HEK293 (cell line): ENCODE measurements around the gene TBC1D19.

ENCODE experiments used
- GLI4 ChIP-seq: fragments of 450-650 bp; formaldehyde crosslinking; IDR thresholded peaks from 2 replicates; pipeline ENCODE4 v1.5.1; 2016; ENCODE audit warnings: missing biosample characterization, missing genetic modification characterization
- KLF10 ChIP-seq: fragments of 450-650 bp; IDR thresholded peaks from 2 replicates; pipeline ENCODE4 v1.5.1; 2018; ENCODE audit warnings: missing biosample characterization, mild to moderate bottlenecking, missing genetic modification characterization
- MEIS1 ChIP-seq: sonication (generic); formaldehyde crosslinking; IDR thresholded peaks from 2 replicates; pipeline ENCODE4 v1.8.1; 2022; ENCODE audit warnings: missing genetic modification reagents, mild to moderate bottlenecking, borderline replicate concordance
- SP7 ChIP-seq: fragments of 450-650 bp; formaldehyde crosslinking; IDR thresholded peaks from 2 replicates; pipeline ENCODE4 v1.5.1; 2016; ENCODE audit warnings: missing biosample characterization, missing genetic modification characterization
- TCF7L2 ChIP-seq: IDR thresholded peaks from 2 replicates; pipeline ENCODE4 v1.6.1; 2011; ENCODE audit warnings: low read depth, mild to moderate bottlenecking, inconsistent platforms, low read length, moderate library complexity, borderline replicate concordance
- TRIM28 ChIP-seq: IDR thresholded peaks from 2 replicates; pipeline ENCODE4 v1.6.1; 2011; ENCODE audit warnings: low read length, control low read depth, borderline replicate concordance
- ZBTB8A ChIP-seq: fragments of 450-650 bp; formaldehyde crosslinking; IDR thresholded peaks from 2 replicates; pipeline ENCODE4 v1.5.1; 2016; ENCODE audit warnings: missing biosample characterization, missing genetic modification characterization
- ZEB2 ChIP-seq: fragments of 450-650 bp; formaldehyde crosslinking; IDR thresholded peaks from 2 replicates; pipeline ENCODE4 v1.5.1; 2016; ENCODE audit warnings: missing biosample characterization, missing genetic modification characterization
- ZFP41 ChIP-seq: fragments of 450-650 bp; formaldehyde crosslinking; IDR thresholded peaks from 2 replicates; pipeline ENCODE4 v1.5.1; 2016; ENCODE audit warnings: missing biosample characterization, missing genetic modification characterization, borderline replicate concordance
- ZFP69B ChIP-seq: fragments of 450-650 bp; formaldehyde crosslinking; IDR thresholded peaks from 2 replicates; pipeline ENCODE4 v1.5.1; 2016; ENCODE audit warnings: missing biosample characterization, missing genetic modification characterization
- ZIC2 ChIP-seq: fragments of 450-650 bp; formaldehyde crosslinking; IDR thresholded peaks from 2 replicates; pipeline ENCODE4 v1.5.1; 2016; ENCODE audit warnings: missing biosample characterization, missing genetic modification characterization
- ZNF133 ChIP-seq: fragments of 450-650 bp; formaldehyde crosslinking; IDR thresholded peaks from 2 replicates; pipeline ENCODE4 v1.5.1; 2016; ENCODE audit warnings: missing biosample characterization, missing genetic modification characterization
- ZNF138 ChIP-seq: fragments of 450-650 bp; formaldehyde crosslinking; IDR thresholded peaks from 2 replicates; pipeline ENCODE4 v1.5.1; 2016; ENCODE audit warnings: missing biosample characterization, missing genetic modification characterization, borderline replicate concordance
- ZNF140 ChIP-seq: fragments of 450-650 bp; formaldehyde crosslinking; IDR thresholded peaks from 2 replicates; pipeline ENCODE4 v1.5.1; 2016; ENCODE audit warnings: missing biosample characterization, missing genetic modification characterization
- ZNF366 ChIP-seq: fragments of 450-650 bp; formaldehyde crosslinking; conservative IDR thresholded peaks from 2 replicates; pipeline ENCODE4 v1.5.1; 2016; ENCODE audit warnings: missing biosample characterization, missing genetic modification characterization
- ZNF394 ChIP-seq: fragments of 450-650 bp; formaldehyde crosslinking; IDR thresholded peaks from 2 replicates; pipeline ENCODE4 v1.5.1; 2016; ENCODE audit warnings: missing biosample characterization, missing genetic modification characterization, mild to moderate bottlenecking, moderate library complexity, borderline replicate concordance
- ZNF501 ChIP-seq: fragments of 450-650 bp; formaldehyde crosslinking; IDR thresholded peaks from 2 replicates; pipeline ENCODE4 v1.5.1; 2016; ENCODE audit warnings: missing biosample characterization, missing genetic modification characterization
- ZNF664 ChIP-seq: fragments of 450-650 bp; formaldehyde crosslinking; IDR thresholded peaks from 2 replicates; pipeline ENCODE4 v1.5.1; 2016; ENCODE audit warnings: missing biosample characterization, missing genetic modification characterization
- ZNF747 ChIP-seq: fragments of 450-650 bp; formaldehyde crosslinking; IDR thresholded peaks from 2 replicates; pipeline ENCODE4 v1.5.1; 2016; ENCODE audit warnings: missing biosample characterization, missing genetic modification characterization
- ZNF777 ChIP-seq: fragments of 450-650 bp; formaldehyde crosslinking; IDR thresholded peaks from 2 replicates; pipeline ENCODE4 v1.5.1; 2017; ENCODE audit warnings: missing biosample characterization, missing genetic modification characterization, borderline replicate concordance
- TF ChIP-seq, protein P1 (sequence below): fragments of 450-650 bp; formaldehyde crosslinking; IDR thresholded peaks from 2 replicates; pipeline ENCODE4 v1.5.1; 2016; ENCODE audit warnings: missing biosample characterization, missing genetic modification characterization
- TF ChIP-seq, protein P2 (sequence below): fragments of 450-650 bp; formaldehyde crosslinking; IDR thresholded peaks from 2 replicates; pipeline ENCODE4 v1.5.0; 2017; ENCODE audit warnings: missing biosample characterization, missing genetic modification characterization, borderline replicate concordance
- TF ChIP-seq, protein P3 (sequence below): fragments of 450-650 bp; formaldehyde crosslinking; IDR thresholded peaks from 2 replicates; pipeline ENCODE4 v1.5.1; 2016; ENCODE audit warnings: missing biosample characterization, missing genetic modification characterization
- TF ChIP-seq, protein P4 (sequence below): fragments of 450-650 bp; formaldehyde crosslinking; IDR thresholded peaks from 2 replicates; pipeline ENCODE4 v1.5.1; 2016; ENCODE audit warnings: missing biosample characterization, missing genetic modification characterization
- TF ChIP-seq, protein P5 (sequence below): fragments of 450-650 bp; formaldehyde crosslinking; IDR thresholded peaks from 2 replicates; pipeline ENCODE4 v1.5.1; 2016; ENCODE audit warnings: missing biosample characterization, missing genetic modification characterization
- TF ChIP-seq, protein P6 (sequence below): fragments of 450-650 bp; formaldehyde crosslinking; IDR thresholded peaks from 2 replicates; pipeline ENCODE4 v1.5.1; 2016; ENCODE audit warnings: missing biosample characterization, missing genetic modification characterization

Gene TBC1D19

DNA sequence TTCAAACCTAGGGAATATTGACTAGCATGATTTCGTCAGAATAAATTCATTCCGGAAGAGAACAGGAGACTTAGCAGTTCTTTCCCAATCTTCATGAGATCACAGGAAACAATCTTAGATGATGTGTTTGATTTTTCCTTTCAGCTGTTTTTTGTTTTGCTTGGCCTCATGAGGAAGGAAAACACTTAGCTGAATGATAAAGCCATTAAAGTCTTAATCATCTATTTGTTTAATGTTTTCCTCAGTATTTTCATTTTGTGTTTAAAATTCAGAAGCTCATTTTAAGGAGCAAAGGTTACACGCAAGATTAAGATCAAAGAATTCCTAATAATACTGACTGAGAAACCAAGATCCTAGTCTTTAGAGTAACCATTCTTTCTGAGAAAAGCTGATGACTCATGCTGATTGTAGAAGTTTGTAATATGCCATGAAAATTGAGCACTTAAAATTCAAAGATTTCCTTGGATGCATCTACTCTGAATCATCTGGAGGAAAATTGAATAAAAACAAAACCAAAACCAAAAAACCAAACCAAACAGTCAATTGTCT is 15.4 kb upstream of the TBC1D19 start (continued):
- TF ChIP-seq ZIC2 (tag by site-specific recombination) (no peak), TCF7L2 (peak; percentile 94), ZNF664 (tag by site-specific recombination) (peak; percentile 40; the same call in 1 of the 2 replicates), ZNF366 (tag by site-specific recombination) (peak; percentile 69; the same call in 1 of the 2 replicates), ZNF501 (tag by site-specific recombination) (no peak), ZBTB8A (tag by site-specific recombination) (no peak), ZNF133 (tag by site-specific recombination) (no peak), ZNF140 (no peak), ZFP41 (tag by site-specific recombination) (no peak), ZEB2 (tag by site-specific recombination) (peak; percentile 94), ZNF747 (tag by site-specific recombination) (no peak), ZNF394 (tag by site-specific recombination) (peak; percentile 75; the same call in 1 of the 2 replicates), ZFP69B (tag by site-specific recombination) (no peak), ZNF138 (tag by site-specific recombination) (no peak), GLI4 (no peak), TRIM28 (no peak; the same call in 1 of the 2 replicates), KLF10 (tag by site-specific recombination) (peak; percentile 57; the same call in 1 of the 2 replicates), MEIS1 (CRISPR knock-in tag) (no peak), SP7 (peak; percentile 52), ZNF777 (tag by site-specific recombination) (no peak)
- TF ChIP-seq, protein P1, sequence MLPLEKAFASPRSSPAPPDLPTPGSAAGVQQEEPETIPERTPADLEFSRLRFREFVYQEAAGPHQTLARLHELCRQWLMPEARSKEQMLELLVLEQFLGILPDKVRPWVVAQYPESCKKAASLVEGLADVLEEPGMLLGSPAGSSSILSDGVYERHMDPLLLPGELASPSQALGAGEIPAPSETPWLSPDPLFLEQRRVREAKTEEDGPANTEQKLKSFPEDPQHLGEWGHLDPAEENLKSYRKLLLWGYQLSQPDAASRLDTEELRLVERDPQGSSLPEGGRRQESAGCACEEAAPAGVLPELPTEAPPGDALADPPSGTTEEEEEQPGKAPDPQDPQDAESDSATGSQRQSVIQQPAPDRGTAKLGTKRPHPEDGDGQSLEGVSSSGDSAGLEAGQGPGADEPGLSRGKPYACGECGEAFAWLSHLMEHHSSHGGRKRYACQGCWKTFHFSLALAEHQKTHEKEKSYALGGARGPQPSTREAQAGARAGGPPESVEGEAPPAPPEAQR (tag by site-specific recombination) = no peak
- TF ChIP-seq, protein P2, sequence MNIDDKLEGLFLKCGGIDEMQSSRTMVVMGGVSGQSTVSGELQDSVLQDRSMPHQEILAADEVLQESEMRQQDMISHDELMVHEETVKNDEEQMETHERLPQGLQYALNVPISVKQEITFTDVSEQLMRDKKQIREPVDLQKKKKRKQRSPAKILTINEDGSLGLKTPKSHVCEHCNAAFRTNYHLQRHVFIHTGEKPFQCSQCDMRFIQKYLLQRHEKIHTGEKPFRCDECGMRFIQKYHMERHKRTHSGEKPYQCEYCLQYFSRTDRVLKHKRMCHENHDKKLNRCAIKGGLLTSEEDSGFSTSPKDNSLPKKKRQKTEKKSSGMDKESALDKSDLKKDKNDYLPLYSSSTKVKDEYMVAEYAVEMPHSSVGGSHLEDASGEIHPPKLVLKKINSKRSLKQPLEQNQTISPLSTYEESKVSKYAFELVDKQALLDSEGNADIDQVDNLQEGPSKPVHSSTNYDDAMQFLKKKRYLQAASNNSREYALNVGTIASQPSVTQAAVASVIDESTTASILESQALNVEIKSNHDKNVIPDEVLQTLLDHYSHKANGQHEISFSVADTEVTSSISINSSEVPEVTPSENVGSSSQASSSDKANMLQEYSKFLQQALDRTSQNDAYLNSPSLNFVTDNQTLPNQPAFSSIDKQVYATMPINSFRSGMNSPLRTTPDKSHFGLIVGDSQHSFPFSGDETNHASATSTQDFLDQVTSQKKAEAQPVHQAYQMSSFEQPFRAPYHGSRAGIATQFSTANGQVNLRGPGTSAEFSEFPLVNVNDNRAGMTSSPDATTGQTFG (tag by site-specific recombination) = peak; percentile 31; the same call in 1 of the 2 replicates
- TF ChIP-seq, protein P3, sequence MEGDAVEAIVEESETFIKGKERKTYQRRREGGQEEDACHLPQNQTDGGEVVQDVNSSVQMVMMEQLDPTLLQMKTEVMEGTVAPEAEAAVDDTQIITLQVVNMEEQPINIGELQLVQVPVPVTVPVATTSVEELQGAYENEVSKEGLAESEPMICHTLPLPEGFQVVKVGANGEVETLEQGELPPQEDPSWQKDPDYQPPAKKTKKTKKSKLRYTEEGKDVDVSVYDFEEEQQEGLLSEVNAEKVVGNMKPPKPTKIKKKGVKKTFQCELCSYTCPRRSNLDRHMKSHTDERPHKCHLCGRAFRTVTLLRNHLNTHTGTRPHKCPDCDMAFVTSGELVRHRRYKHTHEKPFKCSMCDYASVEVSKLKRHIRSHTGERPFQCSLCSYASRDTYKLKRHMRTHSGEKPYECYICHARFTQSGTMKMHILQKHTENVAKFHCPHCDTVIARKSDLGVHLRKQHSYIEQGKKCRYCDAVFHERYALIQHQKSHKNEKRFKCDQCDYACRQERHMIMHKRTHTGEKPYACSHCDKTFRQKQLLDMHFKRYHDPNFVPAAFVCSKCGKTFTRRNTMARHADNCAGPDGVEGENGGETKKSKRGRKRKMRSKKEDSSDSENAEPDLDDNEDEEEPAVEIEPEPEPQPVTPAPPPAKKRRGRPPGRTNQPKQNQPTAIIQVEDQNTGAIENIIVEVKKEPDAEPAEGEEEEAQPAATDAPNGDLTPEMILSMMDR (tag by site-specific recombination) = no peak
- TF ChIP-seq, protein P4, sequence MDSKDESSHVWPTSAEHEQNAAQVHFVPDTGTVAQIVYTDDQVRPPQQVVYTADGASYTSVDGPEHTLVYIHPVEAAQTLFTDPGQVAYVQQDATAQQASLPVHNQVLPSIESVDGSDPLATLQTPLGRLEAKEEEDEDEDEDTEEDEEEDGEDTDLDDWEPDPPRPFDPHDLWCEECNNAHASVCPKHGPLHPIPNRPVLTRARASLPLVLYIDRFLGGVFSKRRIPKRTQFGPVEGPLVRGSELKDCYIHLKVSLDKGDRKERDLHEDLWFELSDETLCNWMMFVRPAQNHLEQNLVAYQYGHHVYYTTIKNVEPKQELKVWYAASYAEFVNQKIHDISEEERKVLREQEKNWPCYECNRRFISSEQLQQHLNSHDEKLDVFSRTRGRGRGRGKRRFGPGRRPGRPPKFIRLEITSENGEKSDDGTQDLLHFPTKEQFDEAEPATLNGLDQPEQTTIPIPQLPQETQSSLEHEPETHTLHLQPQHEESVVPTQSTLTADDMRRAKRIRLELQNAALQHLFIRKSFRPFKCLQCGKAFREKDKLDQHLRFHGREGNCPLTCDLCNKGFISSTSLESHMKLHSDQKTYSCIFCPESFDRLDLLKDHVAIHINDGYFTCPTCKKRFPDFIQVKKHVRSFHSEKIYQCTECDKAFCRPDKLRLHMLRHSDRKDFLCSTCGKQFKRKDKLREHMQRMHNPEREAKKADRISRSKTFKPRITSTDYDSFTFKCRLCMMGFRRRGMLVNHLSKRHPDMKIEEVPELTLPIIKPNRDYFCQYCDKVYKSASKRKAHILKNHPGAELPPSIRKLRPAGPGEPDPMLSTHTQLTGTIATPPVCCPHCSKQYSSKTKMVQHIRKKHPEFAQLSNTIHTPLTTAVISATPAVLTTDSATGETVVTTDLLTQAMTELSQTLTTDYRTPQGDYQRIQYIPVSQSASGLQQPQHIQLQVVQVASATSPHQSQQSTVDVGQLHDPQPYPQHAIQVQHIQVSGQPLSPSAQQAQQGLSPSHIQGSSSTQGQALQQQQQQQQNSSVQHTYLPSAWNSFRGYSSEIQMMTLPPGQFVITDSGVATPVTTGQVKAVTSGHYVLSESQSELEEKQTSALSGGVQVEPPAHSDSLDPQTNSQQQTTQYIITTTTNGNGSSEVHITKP (tag by site-specific recombination) = peak; percentile 33; the same call in 1 of the 2 replicates
- TF ChIP-seq, protein P5, sequence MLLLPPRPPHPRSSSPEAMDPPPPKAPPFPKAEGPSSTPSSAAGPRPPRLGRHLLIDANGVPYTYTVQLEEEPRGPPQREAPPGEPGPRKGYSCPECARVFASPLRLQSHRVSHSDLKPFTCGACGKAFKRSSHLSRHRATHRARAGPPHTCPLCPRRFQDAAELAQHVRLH (tag by site-specific recombination) = no peak
- TF ChIP-seq, protein P6, sequence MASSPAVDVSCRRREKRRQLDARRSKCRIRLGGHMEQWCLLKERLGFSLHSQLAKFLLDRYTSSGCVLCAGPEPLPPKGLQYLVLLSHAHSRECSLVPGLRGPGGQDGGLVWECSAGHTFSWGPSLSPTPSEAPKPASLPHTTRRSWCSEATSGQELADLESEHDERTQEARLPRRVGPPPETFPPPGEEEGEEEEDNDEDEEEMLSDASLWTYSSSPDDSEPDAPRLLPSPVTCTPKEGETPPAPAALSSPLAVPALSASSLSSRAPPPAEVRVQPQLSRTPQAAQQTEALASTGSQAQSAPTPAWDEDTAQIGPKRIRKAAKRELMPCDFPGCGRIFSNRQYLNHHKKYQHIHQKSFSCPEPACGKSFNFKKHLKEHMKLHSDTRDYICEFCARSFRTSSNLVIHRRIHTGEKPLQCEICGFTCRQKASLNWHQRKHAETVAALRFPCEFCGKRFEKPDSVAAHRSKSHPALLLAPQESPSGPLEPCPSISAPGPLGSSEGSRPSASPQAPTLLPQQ (tag by site-specific recombination) = peak; percentile 65
